Suprapubic skin (tissue), 4 donors: Measurements from ENCODE around the gene NCAPD2. TPM values are rescaled to one million over a fixed set of nuclear protein-coding genes. Genes with fewer than 3 reads are reported as not detected.

Experiments
- DNase-seq, 2 donors: peaks; one replicate each; pipeline ENCODE4 v3.0.0-alpha.2; 2019; ENCODE audit warnings: low spot score in 2 of 2
- H3K27ac ChIP-seq: fragments of 200-600 bp; sonication (generic); one replicate; pipeline ENCODE4 v1.5.1; 2019
- H3K27me3 ChIP-seq: fragments of 200-600 bp; sonication (generic); one replicate; pipeline ENCODE4 v1.5.1; 2019
- H3K36me3 ChIP-seq: fragments of 200-600 bp; sonication (generic); one replicate; pipeline ENCODE4 v1.5.1; 2019
- H3K4me1 ChIP-seq: fragments of 200-600 bp; sonication (generic); one replicate; pipeline ENCODE4 v1.5.1; 2019
- H3K4me3 ChIP-seq: fragments of 200-600 bp; sonication (generic); one replicate; pipeline ENCODE4 v1.5.1; 2019; ENCODE audit warnings: mild to moderate bottlenecking
- H3K9me3 ChIP-seq: fragments of 200-600 bp; sonication (generic); one replicate; pipeline ENCODE4 v1.5.1; 2019
- EP300 ChIP-seq: sonication (generic); formaldehyde crosslinking; IDR thresholded peaks from one replicate; pipeline ENCODE4 v1.6.1; 2017; ENCODE audit warnings: antibody characterized with exemption
- POLR2A ChIP-seq, 2 donors: fragments of 450-650 bp; IDR thresholded peaks; one replicate each; pipeline ENCODE4 v1.6.1; 2017; ENCODE audit warnings: antibody characterized with exemption in 2 of 2, mild to moderate bottlenecking in 2 of 2, moderate library complexity in 2 of 2
- POLR2AphosphoS5 ChIP-seq, 3 donors: sonication (generic); formaldehyde crosslinking; IDR thresholded peaks; one replicate each; pipeline ENCODE4 v1.6.1; 2017; ENCODE audit warnings: antibody characterized with exemption in 3 of 3
- whole genome bisulfite sequencing: methylation state at CpG from one replicate; pipeline ENCODE4 v1.1.5; 2018; 5-methylcytosine and 5-hydroxymethylcytosine counted together
- total RNA-seq, 4 donors: library from RNA; depleted of rRNA; stranded (reverse); fragments of >200 nt; gene quantifications; one replicate each; pipeline ENCODE4 v1.1.0, GENCODE V29; 2016
- TF ChIP-seq, protein P1 (sequence below), 2 donors: fragments of 200-600 bp in 1 of 2; fragments of 450-650 bp in 1 of 2; sonication (generic) in 1 of 2; IDR thresholded peaks; one replicate each; pipeline ENCODE4 v1.5.1; 2016 to 2019; ENCODE audit warnings: antibody characterized with exemption in 2 of 2, mild to moderate bottlenecking in 1 of 2, moderate library complexity in 1 of 2

The NCAPD2 gene
- total RNA-seq, 4 donors from 2014 or later, result 22.6 to 43.2 (median 31.0) TPM

DNA sequence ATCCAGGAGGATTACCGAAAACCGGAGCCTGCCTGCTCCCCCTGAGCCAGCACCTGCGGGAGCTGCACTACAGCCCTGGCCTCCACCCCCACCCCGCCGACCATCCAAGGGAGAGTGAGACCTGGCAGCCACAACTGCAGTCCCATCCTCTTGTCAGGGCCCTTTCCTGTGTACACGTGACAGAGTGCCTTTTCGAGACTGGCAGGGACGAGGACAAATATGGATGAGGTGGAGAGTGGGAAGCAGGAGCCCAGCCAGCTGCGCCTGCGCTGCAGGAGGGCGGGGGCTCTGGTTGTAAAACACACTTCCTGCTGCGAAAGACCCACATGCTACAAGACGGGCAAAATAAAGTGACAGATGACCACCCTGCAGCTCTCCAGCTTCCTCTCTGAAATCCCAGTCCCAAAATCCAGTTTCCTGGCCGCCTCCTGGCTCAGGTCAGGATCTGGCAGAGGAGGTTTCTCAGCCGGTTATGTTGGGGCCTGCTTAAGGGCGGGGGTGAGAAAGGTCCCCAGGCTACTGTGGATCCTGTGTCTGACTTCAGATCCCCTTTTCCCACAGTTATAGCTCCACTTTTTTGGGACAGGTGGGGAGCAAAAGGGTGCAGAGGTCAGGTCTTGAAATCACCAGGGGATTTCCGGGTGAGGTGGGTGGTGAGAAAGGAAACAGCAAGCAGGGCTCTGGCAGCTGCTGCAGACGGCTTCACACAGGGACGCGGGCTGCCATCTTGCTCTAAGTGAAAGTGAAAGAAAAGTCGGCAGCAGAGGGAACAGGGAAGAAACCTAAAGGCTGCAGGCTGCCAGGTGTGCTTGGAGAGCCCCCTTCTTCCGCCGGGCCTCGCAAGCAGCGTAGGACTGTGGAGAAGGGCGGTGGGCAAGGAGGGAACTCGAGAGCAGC, 42.3 kb upstream of the NCAPD2 start, which contains the start of gene TAPBPL:
Gene TAPBPL (plus strand): TSS at position 695 of the 897 bp plus-strand sequence. CDS start 207 bp downstream, outside the sequence.
- Histone ChIP-seq H3K36me3 (peaks cover 18% of the 10 kb centered on the region), H3K4me1 (peaks cover 27% of the 10 kb centered on the region), H3K27ac (peak within 1 kb of the TSS; percentile 98), H3K9me3 (no peaks in the 10 kb centered on the region), H3K27me3 (no peaks in the 10 kb centered on the region), H3K4me3 (peak within 1 kb of the TSS; percentile 85)
- peak in 1 of 2 donors; percentile 85 for DNase-seq
- TF ChIP-seq, protein P1, sequence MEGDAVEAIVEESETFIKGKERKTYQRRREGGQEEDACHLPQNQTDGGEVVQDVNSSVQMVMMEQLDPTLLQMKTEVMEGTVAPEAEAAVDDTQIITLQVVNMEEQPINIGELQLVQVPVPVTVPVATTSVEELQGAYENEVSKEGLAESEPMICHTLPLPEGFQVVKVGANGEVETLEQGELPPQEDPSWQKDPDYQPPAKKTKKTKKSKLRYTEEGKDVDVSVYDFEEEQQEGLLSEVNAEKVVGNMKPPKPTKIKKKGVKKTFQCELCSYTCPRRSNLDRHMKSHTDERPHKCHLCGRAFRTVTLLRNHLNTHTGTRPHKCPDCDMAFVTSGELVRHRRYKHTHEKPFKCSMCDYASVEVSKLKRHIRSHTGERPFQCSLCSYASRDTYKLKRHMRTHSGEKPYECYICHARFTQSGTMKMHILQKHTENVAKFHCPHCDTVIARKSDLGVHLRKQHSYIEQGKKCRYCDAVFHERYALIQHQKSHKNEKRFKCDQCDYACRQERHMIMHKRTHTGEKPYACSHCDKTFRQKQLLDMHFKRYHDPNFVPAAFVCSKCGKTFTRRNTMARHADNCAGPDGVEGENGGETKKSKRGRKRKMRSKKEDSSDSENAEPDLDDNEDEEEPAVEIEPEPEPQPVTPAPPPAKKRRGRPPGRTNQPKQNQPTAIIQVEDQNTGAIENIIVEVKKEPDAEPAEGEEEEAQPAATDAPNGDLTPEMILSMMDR (IDR thresholded peaks at IDR 0.05), result no peak
- peak in 1 of 3 donors; percentile 10 for TF ChIP-seq POLR2AphosphoS5 (IDR thresholded peaks at IDR 0.05)
- peak in 1 of 2 donors; percentile 41 for TF ChIP-seq POLR2A (IDR thresholded peaks at IDR 0.05)
- no peak for TF ChIP-seq EP300
- WGBS, result 1% methylated on average over 26 of the region's 27 CpGs

DNA sequence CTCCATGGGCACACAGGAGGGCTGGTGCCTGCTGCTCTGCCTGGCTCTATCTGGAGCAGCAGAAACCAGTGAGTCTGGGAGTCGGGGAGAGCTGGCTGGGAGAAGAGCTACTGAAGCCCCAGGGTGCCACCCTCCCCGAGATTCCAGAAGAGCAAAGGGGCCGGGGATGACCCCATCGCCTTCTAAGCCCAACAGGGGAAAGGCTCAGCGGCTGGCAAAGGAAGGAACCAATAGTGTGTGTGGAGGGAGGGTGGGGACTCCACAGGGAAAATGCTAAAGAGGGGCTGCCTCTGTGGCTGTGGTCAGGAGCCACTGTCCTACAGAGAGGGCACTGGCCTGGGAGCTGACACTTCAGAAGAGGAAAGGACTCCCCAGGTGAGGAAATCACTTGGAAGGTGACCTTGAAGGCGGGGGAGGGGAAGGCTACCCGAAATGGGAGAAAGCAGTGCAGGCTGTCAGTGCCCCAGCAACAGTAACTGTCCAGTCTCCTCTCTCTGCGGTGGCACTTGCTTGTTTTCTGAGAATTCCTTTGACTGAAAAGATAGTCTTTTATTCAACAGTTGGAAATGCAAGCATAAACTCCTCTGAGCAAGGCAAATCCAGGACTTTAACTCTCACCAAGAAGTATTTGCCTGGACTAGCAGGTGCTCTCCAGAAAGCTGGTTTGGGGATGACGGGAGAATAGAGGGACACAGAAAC, 41.5 kb upstream of the NCAPD2 start:
- Histone ChIP-seq H3K9me3 (no peaks in the 10 kb centered on the region), H3K4me3 (peak overlapping the region; percentile 85), H3K27me3 (no peaks in the 10 kb centered on the region), H3K36me3 (peaks cover 24% of the 10 kb centered on the region), H3K27ac (peak overlapping the region; percentile 98), H3K4me1 (peaks cover 27% of the 10 kb centered on the region)
- DNase-seq, result peak in 1 of 2 donors; percentile 65
- TF ChIP-seq POLR2AphosphoS5 (IDR thresholded peaks at IDR 0.05) (no peak), EP300 (no peak), POLR2A (IDR thresholded peaks at IDR 0.05) (peak in 1 of 2 donors; percentile 9)
- TF ChIP-seq, protein P1 (IDR thresholded peaks at IDR 0.05), result no peak
- WGBS, result 1% methylated on average over 9 of the region's 9 CpGs

DNA sequence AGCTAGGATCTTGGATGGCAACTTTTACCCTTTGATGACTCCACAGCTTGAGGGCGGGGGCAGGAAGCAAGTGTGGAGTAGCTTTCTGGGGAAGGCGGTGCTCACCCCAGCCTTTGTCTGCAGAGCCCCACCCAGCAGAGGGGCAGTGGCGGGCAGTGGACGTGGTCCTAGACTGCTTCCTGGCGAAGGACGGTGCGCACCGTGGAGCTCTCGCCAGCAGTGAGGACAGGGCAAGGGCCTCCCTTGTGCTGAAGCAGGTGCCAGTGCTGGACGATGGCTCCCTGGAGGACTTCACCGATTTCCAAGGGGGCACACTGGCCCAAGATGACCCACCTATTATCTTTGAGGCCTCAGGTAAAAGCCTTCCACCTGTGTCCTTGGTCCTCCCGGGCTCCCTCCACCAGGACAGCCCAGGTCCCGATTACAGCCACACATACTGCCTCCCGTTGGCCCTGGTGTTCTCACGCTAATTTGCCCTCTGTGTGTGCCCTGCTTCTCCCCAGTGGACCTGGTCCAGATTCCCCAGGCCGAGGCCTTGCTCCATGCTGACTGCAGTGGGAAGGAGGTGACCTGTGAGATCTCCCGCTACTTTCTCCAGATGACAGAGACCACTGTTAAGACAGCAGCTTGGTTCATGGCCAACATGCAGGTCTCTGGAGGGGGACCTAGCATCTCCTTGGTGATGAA, 40.8 kb upstream of the NCAPD2 start:
- WGBS, result 76% methylated on average over 8 of the region's 17 CpGs
- Histone ChIP-seq H3K27me3 (no peaks in the 10 kb centered on the region), H3K4me3 (peak overlapping the region; percentile 85), H3K4me1 (peaks cover 27% of the 10 kb centered on the region), H3K27ac (peak overlapping the region; percentile 98), H3K9me3 (no peaks in the 10 kb centered on the region), H3K36me3 (peaks cover 28% of the 10 kb centered on the region)
- TF ChIP-seq EP300 (no peak), POLR2AphosphoS5 (IDR thresholded peaks at IDR 0.05) (no peak), POLR2A (IDR thresholded peaks at IDR 0.05) (no peak)
- TF ChIP-seq, protein P1 (IDR thresholded peaks at IDR 0.05), result no peak
- DNase-seq, result peak in 1 of 2 donors; percentile 70

DNA sequence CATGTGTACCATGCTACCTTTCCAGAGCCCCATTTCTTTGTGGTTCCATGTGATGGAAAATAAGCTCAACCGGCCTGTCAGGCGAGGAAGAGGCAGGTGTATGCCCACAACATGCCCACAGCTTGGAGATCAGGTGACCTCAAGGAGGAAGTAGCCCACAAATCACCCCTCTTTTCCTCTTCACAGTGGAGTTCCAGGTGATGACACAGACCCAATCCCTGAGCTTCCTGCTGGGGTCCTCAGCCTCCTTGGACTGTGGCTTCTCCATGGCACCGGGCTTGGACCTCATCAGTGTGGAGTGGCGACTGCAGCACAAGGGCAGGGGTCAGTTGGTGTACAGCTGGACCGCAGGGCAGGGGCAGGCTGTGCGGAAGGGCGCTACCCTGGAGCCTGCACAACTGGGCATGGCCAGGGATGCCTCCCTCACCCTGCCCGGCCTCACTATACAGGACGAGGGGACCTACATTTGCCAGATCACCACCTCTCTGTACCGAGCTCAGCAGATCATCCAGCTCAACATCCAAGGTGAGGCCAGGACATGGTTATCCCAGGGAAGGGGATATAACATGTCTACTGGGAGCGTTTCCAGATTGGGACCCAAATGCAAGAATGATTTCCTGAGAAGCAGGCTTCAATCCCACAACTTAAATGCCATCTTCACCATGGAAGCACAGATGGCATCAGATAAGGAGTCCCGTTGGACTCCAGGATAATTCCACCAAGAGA, 36.5 kb upstream of the NCAPD2 start:
- H3K9me3 ChIP-seq, result no peaks in the 10 kb centered on the region
- no peaks in the 10 kb centered on the region for H3K27me3 ChIP-seq
- WGBS, result 89% methylated on average over 8 of the region's 12 CpGs
- no peak overlapping the region for H3K27ac ChIP-seq
- DNase-seq, result no peak
- H3K4me3 ChIP-seq, result no peak overlapping the region
- TF ChIP-seq, protein P1 (IDR thresholded peaks at IDR 0.05), result no peak
- TF ChIP-seq POLR2AphosphoS5 (IDR thresholded peaks at IDR 0.05) (no peak), POLR2A (IDR thresholded peaks at IDR 0.05) (no peak), EP300 (no peak)
- H3K36me3 ChIP-seq, result peaks cover 66% of the 10 kb centered on the region
- peaks cover 29% of the 10 kb centered on the region for H3K4me1 ChIP-seq
